HG02973 (cell line): ENCODE results near the gene PPP1R12C.

Experiments used
- ATAC-seq: cut with Tn5 transposase; IDR thresholded peaks from one replicate; pipeline ENCODE4 v1.9.1; 2021; ENCODE audit warnings: moderate library complexity; ENCODE audit not compliant: unreplicated experiment

Gene PPP1R12C

DNA sequence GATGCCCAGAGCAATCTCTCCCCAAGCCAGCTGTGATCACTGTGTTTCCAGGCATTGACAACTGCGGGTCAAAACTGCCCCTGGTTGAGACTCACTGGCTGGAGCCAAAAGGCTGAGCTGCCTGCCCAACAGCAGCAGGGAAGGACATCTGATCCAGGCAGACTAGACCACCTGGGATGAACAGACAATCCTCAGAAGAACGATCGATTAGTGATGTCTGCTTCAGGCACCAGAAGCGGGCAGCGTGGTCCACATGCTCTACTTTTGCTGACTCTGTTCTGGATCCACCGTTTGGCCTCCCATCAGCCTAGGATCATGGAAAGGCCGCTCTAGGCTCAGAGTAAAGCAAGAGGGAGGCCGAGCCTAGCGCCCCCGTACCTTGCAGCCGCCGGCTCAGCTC lies 69.5 kb downstream of the PPP1R12C start:
- no peak for ATAC-seq

DNA sequence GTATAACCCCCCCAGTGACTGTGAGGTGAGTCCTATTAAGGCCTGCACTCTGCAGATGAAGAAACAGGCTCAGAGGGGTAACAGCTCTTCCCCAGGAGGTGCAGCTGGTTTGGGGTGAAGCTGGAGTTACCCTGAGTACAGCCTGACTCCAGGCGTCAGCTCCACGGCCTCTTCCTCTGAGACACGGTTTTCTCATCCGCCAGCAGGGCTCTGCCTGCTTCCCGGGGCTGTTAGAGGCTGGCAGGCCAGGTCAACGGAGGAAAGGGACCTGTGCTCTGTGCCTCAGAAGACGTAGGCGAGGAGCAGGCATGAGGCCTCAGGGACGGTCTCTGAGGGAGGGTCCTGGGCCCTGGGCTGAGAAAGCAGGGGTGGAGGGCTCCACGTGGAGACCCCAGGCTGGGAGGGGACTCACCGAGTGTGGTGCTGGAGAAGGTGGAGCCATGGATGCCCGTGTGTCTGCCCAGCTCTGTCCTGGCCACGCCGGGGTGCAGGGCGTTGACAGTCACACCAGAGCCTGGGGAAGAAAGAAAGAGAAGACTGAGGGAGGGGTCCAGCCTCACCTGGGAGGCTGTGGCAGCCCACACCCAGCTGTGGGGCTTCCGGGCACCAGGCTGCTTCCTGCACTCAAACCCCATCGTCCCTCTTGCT lies 70.3 kb downstream of the PPP1R12C start:
- no peak for ATAC-seq

DNA sequence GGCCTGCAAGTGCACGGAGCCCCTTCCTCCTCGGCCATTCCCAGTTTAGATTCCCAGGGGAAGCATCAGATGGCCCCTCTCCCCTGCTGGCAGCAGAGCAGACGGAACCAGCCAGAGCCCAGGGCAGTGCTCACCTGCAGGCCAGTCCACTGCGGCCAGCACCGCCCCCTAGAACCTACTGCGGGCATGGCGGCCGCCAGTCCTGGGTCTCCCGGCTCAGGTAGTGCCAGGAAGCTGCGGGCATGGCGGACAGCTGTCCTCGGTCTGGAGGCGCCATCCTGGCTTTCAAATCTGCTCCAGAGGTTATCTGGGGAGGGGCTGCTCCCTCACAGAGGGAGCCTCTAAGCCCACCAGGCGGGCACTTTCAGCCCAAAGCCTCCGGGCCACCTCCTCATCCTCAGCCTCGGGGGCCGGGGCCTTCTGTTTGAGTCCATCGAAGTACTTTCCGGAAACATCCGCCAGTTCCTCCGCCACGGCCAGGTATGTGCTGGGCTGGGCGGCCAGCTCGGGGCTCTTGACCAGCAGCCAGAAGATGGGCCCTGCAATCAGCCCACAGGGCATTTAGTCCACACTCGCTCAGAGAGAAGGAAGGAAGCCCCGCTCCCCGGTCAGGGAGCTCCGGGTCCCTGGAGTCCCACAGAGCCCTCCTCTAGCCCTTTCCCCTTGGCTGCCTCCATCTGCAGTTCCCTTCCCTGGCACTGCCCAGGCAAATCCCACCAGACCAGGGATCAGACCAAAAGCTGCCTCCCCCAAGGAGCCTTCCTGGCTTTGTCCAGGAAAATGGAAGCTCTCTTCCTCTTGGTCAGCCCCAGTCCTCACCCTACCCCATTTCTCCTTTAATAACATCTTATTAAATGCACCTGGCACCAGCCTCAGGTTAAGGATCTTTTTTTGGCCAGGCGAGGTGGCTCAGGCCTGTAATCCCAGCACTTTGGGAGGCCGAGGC lies 72.4 kb downstream of the PPP1R12C start:
- ATAC-seq = no peak

DNA sequence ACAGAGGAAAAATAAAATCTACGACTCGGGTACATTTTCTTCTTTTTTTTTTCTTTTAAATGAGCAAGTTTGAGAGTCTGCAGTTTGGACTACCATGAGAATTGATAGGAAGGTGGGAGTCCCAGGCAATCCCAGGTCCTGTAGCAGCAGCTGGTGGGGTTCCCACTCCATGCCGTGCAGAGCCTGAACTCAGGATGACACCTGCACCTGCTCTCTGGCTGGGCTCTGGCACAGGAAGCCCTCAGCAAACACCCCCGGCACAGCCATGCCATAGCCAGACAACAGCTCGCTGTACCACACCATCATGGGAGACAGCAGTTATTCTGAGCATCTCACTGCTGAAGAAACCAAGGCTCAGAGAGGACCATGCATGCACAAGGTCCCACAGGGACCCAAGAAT lies 73.2 kb downstream of the PPP1R12C start:
- no peak for ATAC-seq

DNA sequence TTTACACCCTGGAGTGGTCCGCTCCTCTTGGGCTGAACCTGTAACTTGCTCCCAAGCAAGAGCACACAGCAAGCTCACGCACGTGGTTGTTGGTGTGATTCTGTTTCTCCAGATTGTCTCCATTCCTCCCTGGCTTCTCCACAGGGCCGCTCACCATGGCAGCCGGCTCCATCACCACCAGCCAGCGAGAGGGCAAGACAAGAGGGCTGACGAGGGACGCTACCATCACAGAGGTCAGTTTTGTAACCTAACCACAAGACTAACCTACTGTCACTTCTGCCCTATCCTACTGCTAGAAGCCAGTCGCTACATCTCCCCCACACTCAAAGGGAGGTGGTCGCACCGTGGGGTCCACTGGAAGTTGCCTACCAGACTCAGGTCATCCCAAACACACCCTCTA lies 74.7 kb downstream of the PPP1R12C start:
- ATAC-seq = no peak

DNA sequence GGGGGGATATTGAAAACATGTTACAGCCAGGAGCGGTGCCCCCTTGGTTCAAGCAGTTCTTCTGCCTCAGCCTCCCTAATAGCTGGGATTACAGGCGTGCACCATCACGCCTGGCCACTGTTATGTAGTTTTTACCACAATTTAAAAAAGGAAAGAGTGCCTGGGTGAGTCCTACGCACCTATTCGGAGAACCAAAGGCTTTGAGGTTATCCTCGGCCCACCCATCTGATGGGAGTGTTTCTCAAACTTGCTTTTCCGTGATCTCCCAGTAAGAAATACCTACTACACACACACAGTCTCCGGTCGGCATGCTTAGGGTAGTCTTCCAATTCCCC lies 75.1 kb downstream of the PPP1R12C start:
- no peak for ATAC-seq

DNA sequence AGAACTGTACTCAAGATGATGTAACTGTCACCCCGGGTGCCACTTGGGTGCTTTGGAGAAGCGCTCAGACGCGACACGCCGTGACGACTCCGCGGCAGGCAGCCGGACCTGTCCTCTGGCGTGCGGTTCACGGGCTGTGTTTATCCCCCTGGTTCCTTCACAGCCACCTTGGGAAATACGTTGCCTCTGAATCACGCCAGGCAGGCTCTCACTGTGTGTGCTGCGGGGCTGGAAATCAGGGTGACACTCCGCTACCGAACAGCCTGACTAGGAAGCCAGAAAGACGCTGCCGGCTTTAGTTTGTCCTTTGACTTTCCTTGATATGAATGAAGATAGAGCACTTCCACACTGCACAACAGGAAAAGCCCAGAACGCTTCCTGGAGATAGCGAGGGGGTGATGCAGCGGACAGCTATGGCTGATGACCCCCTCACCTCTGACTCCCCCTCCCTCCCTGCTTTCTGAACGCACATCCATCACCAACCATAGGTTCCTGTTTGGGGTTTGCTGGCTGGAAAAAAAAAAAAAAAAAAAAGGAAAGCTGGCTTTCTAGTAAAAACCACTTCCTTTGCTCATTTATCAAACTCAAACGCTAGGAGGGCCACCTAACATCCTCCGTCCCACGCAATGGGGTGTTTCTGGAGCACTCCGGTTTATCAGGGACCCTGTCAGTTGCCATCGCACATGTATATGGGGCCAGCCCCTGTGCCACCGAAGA lies 75.7 kb downstream of the PPP1R12C start:
- ATAC-seq = no peak

DNA sequence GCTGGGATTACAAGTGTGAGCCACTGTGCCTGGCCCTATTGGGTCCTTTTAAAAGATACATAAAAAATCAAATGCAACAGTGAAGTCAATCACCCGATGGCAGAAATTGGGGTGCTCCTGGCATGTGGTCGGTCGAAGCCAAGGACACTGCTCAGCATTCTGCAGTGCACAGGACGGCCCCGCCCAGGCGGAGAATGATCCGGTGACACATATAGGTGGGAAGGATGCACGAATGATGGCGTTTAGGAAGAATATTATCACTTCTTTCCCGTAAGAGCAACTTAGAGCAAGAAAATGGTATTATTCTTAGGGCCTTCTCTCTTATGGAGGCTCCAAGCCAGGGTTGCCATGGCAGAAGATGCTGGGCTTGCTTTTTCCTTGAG lies 76.2 kb downstream of the PPP1R12C start:
- ATAC-seq = no peak
